Measurements from ENCODE around the gene PLEKHN1.

PLEKHN1 gene, protein sequence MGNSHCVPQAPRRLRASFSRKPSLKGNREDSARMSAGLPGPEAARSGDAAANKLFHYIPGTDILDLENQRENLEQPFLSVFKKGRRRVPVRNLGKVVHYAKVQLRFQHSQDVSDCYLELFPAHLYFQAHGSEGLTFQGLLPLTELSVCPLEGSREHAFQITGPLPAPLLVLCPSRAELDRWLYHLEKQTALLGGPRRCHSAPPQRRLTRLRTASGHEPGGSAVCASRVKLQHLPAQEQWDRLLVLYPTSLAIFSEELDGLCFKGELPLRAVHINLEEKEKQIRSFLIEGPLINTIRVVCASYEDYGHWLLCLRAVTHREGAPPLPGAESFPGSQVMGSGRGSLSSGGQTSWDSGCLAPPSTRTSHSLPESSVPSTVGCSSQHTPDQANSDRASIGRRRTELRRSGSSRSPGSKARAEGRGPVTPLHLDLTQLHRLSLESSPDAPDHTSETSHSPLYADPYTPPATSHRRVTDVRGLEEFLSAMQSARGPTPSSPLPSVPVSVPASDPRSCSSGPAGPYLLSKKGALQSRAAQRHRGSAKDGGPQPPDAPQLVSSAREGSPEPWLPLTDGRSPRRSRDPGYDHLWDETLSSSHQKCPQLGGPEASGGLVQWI

DNA sequence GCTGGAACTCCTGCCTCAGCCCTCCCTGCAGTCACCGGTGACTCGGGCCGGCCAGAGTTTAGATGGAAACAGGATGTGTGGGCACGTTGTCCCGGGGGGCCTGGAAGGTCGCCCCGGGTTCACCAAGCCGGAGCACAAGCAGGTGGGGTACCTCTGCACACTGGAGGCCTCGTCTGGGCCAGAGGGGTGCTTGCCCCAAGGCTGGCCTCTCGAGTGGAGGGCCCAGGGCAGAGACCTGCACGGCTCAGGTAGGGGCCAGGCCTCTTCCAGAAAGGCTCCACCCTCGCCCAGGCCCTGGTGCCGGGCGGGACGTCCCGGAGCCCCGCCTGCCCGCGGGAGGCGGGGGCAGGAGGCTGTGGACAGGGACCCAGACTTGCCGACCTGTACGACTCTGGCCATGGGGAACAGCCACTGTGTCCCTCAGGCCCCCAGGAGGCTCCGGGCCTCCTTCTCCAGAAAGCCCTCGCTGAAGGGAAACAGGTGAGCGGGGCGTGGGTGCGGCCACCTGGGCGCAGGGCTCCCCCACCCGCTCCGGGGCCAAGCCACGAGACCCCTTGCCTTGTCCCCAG lies at the start of gene PLEKHN1:
Gene PLEKHN1, plus strand, starts transcription at position 348 of the 569 bp plus-strand sequence. Its CDS starts 50 bp downstream, at position 398.
- Histone ChIP-seq H4K20me1 (ENCODE audit: insufficient read depth, low read length) (no peaks in the 10 kb centered on the region), H3K27me3 (ENCODE audit: insufficient read depth, low read length) (no peaks in the 10 kb centered on the region; the same call in 1 of the 2 replicates), H3K79me2 (ENCODE audit: insufficient read depth, low read length) (no peaks in the 10 kb centered on the region), H3K36me3 (ENCODE audit: insufficient read depth, low read length) (no peaks in the 10 kb centered on the region; the same call in 1 of the 2 replicates), H3K27ac (ENCODE audit: low read depth, low read length, poor library complexity, severe bottlenecking) (no peak within 1 kb of the TSS), H3K9me3 (ENCODE audit: low read length) (no peaks in the 10 kb centered on the region), H3K4me3 (ENCODE audit: low read depth, low read length, poor library complexity, severe bottlenecking) (peak within 1 kb of the TSS; percentile 57), H3K4me1 (ENCODE audit: insufficient read depth, low read length, severe bottlenecking) (peaks cover 20% of the 10 kb centered on the region), H3K9me2 (ENCODE audit: low read depth, low read length) (no peaks in the 10 kb centered on the region), H2AFZ (ENCODE audit: low read length) (no peak within 1 kb of the TSS), H3F3A (ENCODE audit: insufficient read depth, low read length) (no peaks in the 10 kb centered on the region), H3K9ac (ENCODE audit: low read length) (peak within 1 kb of the TSS; percentile 33; the same call in 1 of the 2 replicates), H3K4me2 (ENCODE audit: low read length) (peak within 1 kb of the TSS; percentile 76)
- TF ChIP-seq, protein P1, sequence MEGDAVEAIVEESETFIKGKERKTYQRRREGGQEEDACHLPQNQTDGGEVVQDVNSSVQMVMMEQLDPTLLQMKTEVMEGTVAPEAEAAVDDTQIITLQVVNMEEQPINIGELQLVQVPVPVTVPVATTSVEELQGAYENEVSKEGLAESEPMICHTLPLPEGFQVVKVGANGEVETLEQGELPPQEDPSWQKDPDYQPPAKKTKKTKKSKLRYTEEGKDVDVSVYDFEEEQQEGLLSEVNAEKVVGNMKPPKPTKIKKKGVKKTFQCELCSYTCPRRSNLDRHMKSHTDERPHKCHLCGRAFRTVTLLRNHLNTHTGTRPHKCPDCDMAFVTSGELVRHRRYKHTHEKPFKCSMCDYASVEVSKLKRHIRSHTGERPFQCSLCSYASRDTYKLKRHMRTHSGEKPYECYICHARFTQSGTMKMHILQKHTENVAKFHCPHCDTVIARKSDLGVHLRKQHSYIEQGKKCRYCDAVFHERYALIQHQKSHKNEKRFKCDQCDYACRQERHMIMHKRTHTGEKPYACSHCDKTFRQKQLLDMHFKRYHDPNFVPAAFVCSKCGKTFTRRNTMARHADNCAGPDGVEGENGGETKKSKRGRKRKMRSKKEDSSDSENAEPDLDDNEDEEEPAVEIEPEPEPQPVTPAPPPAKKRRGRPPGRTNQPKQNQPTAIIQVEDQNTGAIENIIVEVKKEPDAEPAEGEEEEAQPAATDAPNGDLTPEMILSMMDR (IDR thresholded peaks at IDR 0.05; ENCODE audit: low read length): no peak
- no peak for TF ChIP-seq EZH2 (IDR thresholded peaks at IDR 0.05; ENCODE audit: borderline replicate concordance, low read length)

- Histone ChIP-seq H3F3A (ENCODE audit: insufficient read depth, low read length) (no peaks in the 10 kb centered on the region), H3K9ac (ENCODE audit: low read length) (no peak overlapping the region), H3K4me1 (ENCODE audit: insufficient read depth, low read length, severe bottlenecking) (no peaks in the 10 kb centered on the region), H3K9me3 (ENCODE audit: low read length) (no peaks in the 10 kb centered on the region), H3K4me2 (ENCODE audit: low read length) (no peak overlapping the region), H2AFZ (ENCODE audit: low read length) (no peak overlapping the region), H3K79me2 (ENCODE audit: insufficient read depth, low read length) (no peaks in the 10 kb centered on the region), H3K27me3 (ENCODE audit: insufficient read depth, low read length) (peaks cover 26% of the 10 kb centered on the region), H3K27ac (ENCODE audit: low read depth, low read length, poor library complexity, severe bottlenecking) (no peak overlapping the region), H4K20me1 (ENCODE audit: insufficient read depth, low read length) (no peaks in the 10 kb centered on the region), H3K4me3 (ENCODE audit: low read depth, low read length, poor library complexity, severe bottlenecking) (no peak overlapping the region), H3K9me2 (ENCODE audit: low read depth, low read length) (no peaks in the 10 kb centered on the region), H3K36me3 (ENCODE audit: insufficient read depth, low read length) (no peaks in the 10 kb centered on the region)
- TF ChIP-seq EZH2 (IDR thresholded peaks at IDR 0.05; ENCODE audit: borderline replicate concordance, low read length): no peak
- TF ChIP-seq, protein P1 (IDR thresholded peaks at IDR 0.05; ENCODE audit: low read length): no peak
Measured at GRCh38 chr1:917076-917459, 49.2 kb upstream of the PLEKHN1 start.

GRCh38 chr1:917466-918091 lies 48.7 kb upstream of the PLEKHN1 start:
- Histone ChIP-seq H3K79me2 (ENCODE audit: insufficient read depth, low read length) (no peaks in the 10 kb centered on the region), H2AFZ (ENCODE audit: low read length) (no peak overlapping the region), H3K27ac (ENCODE audit: low read depth, low read length, poor library complexity, severe bottlenecking) (no peak overlapping the region), H3K9me3 (ENCODE audit: low read length) (no peaks in the 10 kb centered on the region), H3K4me1 (ENCODE audit: insufficient read depth, low read length, severe bottlenecking) (no peaks in the 10 kb centered on the region), H3K27me3 (ENCODE audit: insufficient read depth, low read length) (peaks cover 26% of the 10 kb centered on the region), H3F3A (ENCODE audit: insufficient read depth, low read length) (no peaks in the 10 kb centered on the region), H3K4me3 (ENCODE audit: low read depth, low read length, poor library complexity, severe bottlenecking) (no peak overlapping the region), H3K9me2 (ENCODE audit: low read depth, low read length) (no peaks in the 10 kb centered on the region), H3K9ac (ENCODE audit: low read length) (no peak overlapping the region), H3K36me3 (ENCODE audit: insufficient read depth, low read length) (no peaks in the 10 kb centered on the region), H3K4me2 (ENCODE audit: low read length) (no peak overlapping the region), H4K20me1 (ENCODE audit: insufficient read depth, low read length) (no peaks in the 10 kb centered on the region)
- TF ChIP-seq, protein P1 (IDR thresholded peaks at IDR 0.05; ENCODE audit: low read length): no peak
- no peak for TF ChIP-seq EZH2 (IDR thresholded peaks at IDR 0.05; ENCODE audit: borderline replicate concordance, low read length)
